Psoas muscle (tissue), 8 donors: Measurements from ENCODE around the gene KCNT1. TPM values are rescaled to one million over a fixed set of nuclear protein-coding genes. Genes with fewer than 3 reads are reported as not detected.
A peak's percentile ranks its signal among the peaks of the same experiment; 100 is the strongest.

Experiments used
- ATAC-seq, 4 donors: fragments of 200-7000 bp; cut with Tn5 transposase; one replicate each; pipeline ENCODE4 v1.9.1; 2020; ENCODE audit warnings: moderate library complexity in 3 of 4, mild to moderate bottlenecking in 2 of 4
- DNase-seq, 2 donors: peaks; one replicate each; pipeline ENCODE4 v3.0.0-alpha.2; 2020
- H3K27ac ChIP-seq: fragments of 200-600 bp; one replicate; pipeline ENCODE4 v1.8.0; 2022
- H3K27me3 ChIP-seq, 3 donors: fragments of 200-600 bp in 1 of 3; one replicate each; pipeline versions ENCODE4 v1.6.1 to v1.8.0; 2013 to 2022; ENCODE audit warnings: low read length in 2 of 3, mild to moderate bottlenecking in 2 of 3, moderate library complexity in 1 of 3; ENCODE audit not compliant: insufficient read depth in 3 of 3
- H3K36me3 ChIP-seq, 2 donors: fragments of 200-600 bp in 1 of 2; one replicate each; pipeline versions ENCODE4 v1.6.1 to v1.8.0; 2013 to 2022; ENCODE audit warnings: low read depth in 1 of 2, mild to moderate bottlenecking in 1 of 2, moderate library complexity in 1 of 2; ENCODE audit not compliant: insufficient read depth in 1 of 2
- H3K4me1 ChIP-seq: fragments of 200-600 bp; one replicate; pipeline ENCODE4 v1.8.0; 2022
- H3K4me3 ChIP-seq: fragments of 200-600 bp; one replicate; pipeline ENCODE4 v1.8.0; 2022; ENCODE audit warnings: mild to moderate bottlenecking
- H3K9me3 ChIP-seq: fragments of 200-600 bp; one replicate; pipeline ENCODE4 v1.8.0; 2022
- CTCF ChIP-seq: fragments of 200-600 bp; IDR thresholded peaks from one replicate; pipeline ENCODE4 v1.8.0; 2022; ENCODE audit warnings: antibody characterized with exemption
- WGBS, 3 donors: extraction: QIAGEN DNeasy Blood & Tissue Kit; methylation state at CpG; one replicate each; pipeline versions ENCODE4 v1.1.6 to v1.1.7; 2013; 5-methylcytosine and 5-hydroxymethylcytosine counted together
- intact Hi-C, 2 donors: fragments of 100-400 bp; cut with DNase I; formaldehyde crosslinking; loops; one replicate each; pipeline versions ENCODE4 v1.11.0 to v1.14.2; 2022
- polyA plus RNA-seq, 3 donors: library from polyadenylated mRNA; stranded (reverse); fragments of 200-250 nt; gene quantifications; one replicate each; pipeline ENCODE4 v1.2.3, GENCODE V29; 2013
- total RNA-seq, 4 donors: library from RNA; stranded (reverse); fragmentation: NEBNext Ultra II Directional in 2 of 4; extraction: Animal tissue kit (Norgen Biotek cat#: 25700) in 2 of 4; gene quantifications; one replicate each; pipeline versions ENCODE4 v1.2.1 to v1.2.4, GENCODE V29; 2021 to 2023
- donor health status: healthy with polysubstance abuse.
- donor health status: DM: no; HTN: no; CAD: no; lungs with moderate emphysema.
- donor health status: Bipolar disorder and iron deficiency.
- donor health status: healthy.
- donor health status: DM: yes; HTN: yes; CAD: no.
- donor health status: DM: no; HTN: no; CAD: no.
- donor health status: DM: no; HTN: no; CAD: no.
- donor health status: DM: yes; HTN: yes; CAD: no.

Gene KCNT1
- total and polyA plus RNA-seq, 7 donors = 1.1 to 15.0 (median 10.3) TPM

GRCh38 chr9:135826188-135826545 is 124.2 kb downstream of the KCNT1 start:
- H3K9me3 ChIP-seq = no peaks in the 10 kb centered on the region
- no peaks in the 10 kb centered on the region for H3K27me3 ChIP-seq
- TF ChIP-seq CTCF = no peak
- no peak overlapping the region for H3K27ac ChIP-seq
- peaks cover 3 to 53% of the 10 kb centered on the region in 2 donors for H3K36me3 ChIP-seq
- H3K4me3 ChIP-seq = no peak overlapping the region
- H3K4me1 ChIP-seq = no peaks in the 10 kb centered on the region
- ATAC-seq = peak in 1 of 4 donors; percentile 30
- no peak for DNase-seq
- intact Hi-C loops = no loop called here
- WGBS, 3 donors = 93 to 96% (median 95%) methylated on average over 14 of the region's 14 CpGs

GRCh38 chr9:135827301-135827700 is 125.3 kb downstream of the KCNT1 start:
- H3K4me3 ChIP-seq = no peak overlapping the region
- no peak overlapping the region for H3K27ac ChIP-seq
- no peaks in the 10 kb centered on the region for H3K27me3 ChIP-seq
- no peak for DNase-seq
- H3K9me3 ChIP-seq = no peaks in the 10 kb centered on the region
- TF ChIP-seq CTCF = no peak
- WGBS, 3 donors = 93 to 95% (median 94%) methylated on average over 12 of the region's 12 CpGs
- H3K36me3 ChIP-seq = peaks cover 0 to 41% of the 10 kb centered on the region in 2 donors
- intact Hi-C loops = no loop called here
- ATAC-seq = no peak
- no peaks in the 10 kb centered on the region for H3K4me1 ChIP-seq

- intact Hi-C loops = no loop called here
- Histone ChIP-seq H3K27me3 (no peaks in the 10 kb centered on the region), H3K27ac (no peak overlapping the region), H3K36me3 (peaks cover 0 to 34% of the 10 kb centered on the region in 2 donors), H3K4me3 (no peak overlapping the region), H3K9me3 (no peaks in the 10 kb centered on the region), H3K4me1 (no peaks in the 10 kb centered on the region)
- WGBS, 3 donors = 98% methylated on average over 13 of the region's 13 CpGs
- no peak for DNase-seq
- no peak for TF ChIP-seq CTCF
- ATAC-seq = no peak
Observed at GRCh38 chr9:135827866-135828580, 126.0 kb downstream of the KCNT1 start.

- intact Hi-C loops = no loop called here
- Histone ChIP-seq H3K9me3 (no peaks in the 10 kb centered on the region), H3K36me3 (peaks cover 0 to 28% of the 10 kb centered on the region in 2 donors), H3K4me1 (no peaks in the 10 kb centered on the region), H3K27ac (no peak overlapping the region), H3K4me3 (no peak overlapping the region), H3K27me3 (no peaks in the 10 kb centered on the region)
- 95 to 99% (median 97%) methylated on average over 5 of the region's 5 CpGs for WGBS, 3 donors
- TF ChIP-seq CTCF = no peak
- DNase-seq (no peak), ATAC-seq (no peak)
Observed at GRCh38 chr9:135828656-135829055, 126.7 kb downstream of the KCNT1 start.

GRCh38 chr9:135830496-135830895 is 128.5 kb downstream of the KCNT1 start:
- Histone ChIP-seq H3K9me3 (no peaks in the 10 kb centered on the region), H3K27me3 (no peaks in the 10 kb centered on the region), H3K4me1 (no peaks in the 10 kb centered on the region), H3K4me3 (no peak overlapping the region), H3K27ac (no peak overlapping the region), H3K36me3 (peaks cover 0 to 14% of the 10 kb centered on the region in 2 donors)
- WGBS, 3 donors = 97% methylated on average over 1 of the region's 1 CpG
- intact Hi-C loops = no loop called here
- DNase-seq (no peak), ATAC-seq (no peak)
- TF ChIP-seq CTCF = no peak
